ENCODE data around the gene ADGB. TPM values are rescaled to one million over a fixed set of nuclear protein-coding genes. Genes with fewer than 3 reads are reported as not detected.

The ADGB gene
- total and polyA plus RNA-seq, 2 donors (not counting 1 experiment from before 2014, with no cell fraction given), result not detected

DNA sequence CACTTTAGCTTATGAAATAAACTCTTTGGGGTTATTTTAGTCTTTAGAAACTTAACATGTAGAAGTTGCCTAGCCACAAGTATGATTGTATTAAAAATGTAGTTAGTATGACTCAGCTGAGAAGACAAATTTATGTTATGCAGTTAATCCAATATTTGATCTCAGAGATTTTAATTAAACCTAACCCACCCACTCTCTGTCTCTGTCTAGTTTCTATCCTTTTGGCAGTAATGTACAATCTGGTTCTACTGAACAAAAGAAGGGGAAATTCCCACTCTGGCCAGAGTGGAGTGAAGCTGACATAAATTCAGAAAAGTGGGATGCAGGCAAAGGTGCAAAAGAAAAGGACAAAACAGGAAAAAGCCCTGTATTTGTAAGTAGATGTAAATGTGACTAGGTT, 36.4 kb downstream of the ADGB start:
- Histone ChIP-seq H3K9ac (ENCODE audit: low read length) (no peak overlapping the region), H3K79me2 (ENCODE audit: control insufficient read depth, insufficient read depth, low read length) (no peaks in the 10 kb centered on the region), H4K20me1 (ENCODE audit: control insufficient read depth, insufficient read depth, low read length, poor library complexity, severe bottlenecking) (no peaks in the 10 kb centered on the region), H3K4me2 (replicated peaks; ENCODE audit: low read depth, low read length, poor library complexity, severe bottlenecking) (no peak overlapping the region), H3K36me3 (replicated peaks in 1 of 2; ENCODE audit: control extremely low read depth in 1 of 2, control insufficient read depth in 1 of 2, extremely low read depth in 1 of 2, insufficient read depth in 2 of 2, low read length in 1 of 2) (no peaks in the 10 kb centered on the region), H3K27ac (ENCODE audit: low read length in 2 of 2) (no peak overlapping the region), H3K27me3 (replicated peaks in 1 of 4; ENCODE audit: control extremely low read depth in 1 of 4, control insufficient read depth in 3 of 4, insufficient read depth in 4 of 4, low read length in 3 of 4) (no peaks in the 10 kb centered on the region), H3K9me3 (ENCODE audit: control extremely low read depth in 1 of 3, control insufficient read depth in 2 of 3, insufficient read depth in 1 of 3, low read length in 2 of 3) (no peaks in the 10 kb centered on the region), H3K4me1 (ENCODE audit: control insufficient read depth in 2 of 2, insufficient read depth in 2 of 2, low read length in 2 of 2) (no peaks in the 10 kb centered on the region), H3K4me3 (ENCODE audit: control extremely low read depth in 1 of 5, extremely low read depth in 1 of 5, insufficient read depth in 1 of 5, low read depth in 2 of 5, low read length in 4 of 5) (no peak overlapping the region), H2AFZ (ENCODE audit: insufficient read depth, low read depth, low read length, poor library complexity, severe bottlenecking) (no peak overlapping the region)
- ChIA-PET POLR2A (no interaction called here), CTCF (no interaction called here)
- TF ChIP-seq EZH2 (IDR thresholded peaks at IDR 0.05; ENCODE audit: borderline replicate concordance, insufficient read depth, low read depth, low read length, poor library complexity, severe bottlenecking) (no peak), CTCF (IDR thresholded peaks at IDR 0.05) (no peak)
- no peak overlapping the region for H3K4me3 Mint-ChIP-seq
- no peaks in the 10 kb centered on the region for H3K4me1 Mint-ChIP-seq
- DNase-seq (no peak), ATAC-seq (ENCODE audit: low read depth) (no peak)
- intact Hi-C loops (cut with micrococcal nuclease), result no loop called here
- H3K9me3 Mint-ChIP-seq (ENCODE audit: insufficient read depth), result peaks cover 2% of the 10 kb centered on the region
- no peaks in the 10 kb centered on the region for H3K27me3 Mint-ChIP-seq
- no peak overlapping the region for H3K27ac Mint-ChIP-seq

- no peak overlapping the region for H3K9ac ChIP-seq (ENCODE audit: low read length)
- POLR2A ChIA-PET, result no interaction called here
- no peak overlapping the region for H2AFZ ChIP-seq (ENCODE audit: insufficient read depth, low read depth, low read length, poor library complexity, severe bottlenecking)
- no peaks in the 10 kb centered on the region for H3K79me2 ChIP-seq (ENCODE audit: control insufficient read depth, insufficient read depth, low read length)
- H3K4me1 Mint-ChIP-seq, result no peaks in the 10 kb centered on the region
- no peaks in the 10 kb centered on the region for H4K20me1 ChIP-seq (ENCODE audit: control insufficient read depth, insufficient read depth, low read length, poor library complexity, severe bottlenecking)
- CTCF ChIA-PET, result no interaction called here
- no peaks in the 10 kb centered on the region for H3K27me3 ChIP-seq (replicated peaks in 1 of 4; ENCODE audit: control extremely low read depth in 1 of 4, control insufficient read depth in 3 of 4, insufficient read depth in 4 of 4, low read length in 3 of 4)
- TF ChIP-seq CTCF (IDR thresholded peaks at IDR 0.05), result no peak
- no peak for TF ChIP-seq EZH2 (IDR thresholded peaks at IDR 0.05; ENCODE audit: borderline replicate concordance, insufficient read depth, low read depth, low read length, poor library complexity, severe bottlenecking)
- DNase-seq (no peak), ATAC-seq (ENCODE audit: low read depth) (no peak)
- no CpG with 5 or more reads among the region's 2 CpGs for WGBS (ENCODE audit: insufficient coverage)
- H3K27ac ChIP-seq (ENCODE audit: low read length in 2 of 2), result no peak overlapping the region
- no peak overlapping the region for H3K27ac Mint-ChIP-seq
- no peaks in the 10 kb centered on the region for H3K36me3 ChIP-seq (replicated peaks in 1 of 2; ENCODE audit: control extremely low read depth in 1 of 2, control insufficient read depth in 1 of 2, extremely low read depth in 1 of 2, insufficient read depth in 2 of 2, low read length in 1 of 2)
- H3K4me3 Mint-ChIP-seq, result no peak overlapping the region
- H3K9me3 Mint-ChIP-seq (ENCODE audit: insufficient read depth), result peaks cover 2% of the 10 kb centered on the region
- H3K9me3 ChIP-seq (ENCODE audit: control extremely low read depth in 1 of 3, control insufficient read depth in 2 of 3, insufficient read depth in 1 of 3, low read length in 2 of 3), result no peaks in the 10 kb centered on the region
- no peak overlapping the region for H3K4me3 ChIP-seq (ENCODE audit: control extremely low read depth in 1 of 5, extremely low read depth in 1 of 5, insufficient read depth in 1 of 5, low read depth in 2 of 5, low read length in 4 of 5)
- intact Hi-C loops (cut with micrococcal nuclease), result no loop called here
- H3K27me3 Mint-ChIP-seq, result no peaks in the 10 kb centered on the region
- H3K4me1 ChIP-seq (ENCODE audit: control insufficient read depth in 2 of 2, insufficient read depth in 2 of 2, low read length in 2 of 2), result no peaks in the 10 kb centered on the region
- H3K4me2 ChIP-seq (replicated peaks; ENCODE audit: low read depth, low read length, poor library complexity, severe bottlenecking), result no peak overlapping the region
Observed at GRCh38 chr6:146636481-146636880, 37.7 kb downstream of the ADGB start.

All from B cell (primary cell).